Fibroblast of lung (primary cell): ENCODE data around the gene LNX2. TPM values are rescaled to one million over a fixed set of nuclear protein-coding genes. Genes with fewer than 3 reads are reported as not detected.
A peak's percentile ranks its signal among the peaks of the same experiment; 100 is the strongest.

Experiments used
- DNase-seq, 2 donors: peaks; one replicate each; pipeline versions ENCODE4 v3.0.0 to v3.0.0-alpha.2; 2010; ENCODE audit warnings: low read depth in 2 of 2
- H2AFZ ChIP-seq: 2 replicates; pipeline ENCODE4 v1.5.1; 2012; ENCODE audit warnings: low read length, control low read depth, inconsistent platforms
- H3K27ac ChIP-seq: 2 replicates; pipeline ENCODE4 v1.5.1; 2011; ENCODE audit warnings: low read length, control low read depth; ENCODE audit not compliant: insufficient read depth
- H3K27me3 ChIP-seq: 2 replicates; pipeline ENCODE4 v1.5.1; 2011; ENCODE audit warnings: mild to moderate bottlenecking, low read length; ENCODE audit not compliant: control insufficient read depth, insufficient read depth
- H3K36me3 ChIP-seq: 2 replicates; pipeline ENCODE4 v1.5.1; 2011; ENCODE audit warnings: low read length; ENCODE audit not compliant: control insufficient read depth, insufficient read depth
- H3K4me1 ChIP-seq: 2 replicates; pipeline ENCODE4 v1.5.1; 2011; ENCODE audit warnings: low read length; ENCODE audit not compliant: control insufficient read depth, insufficient read depth; ENCODE audit errors: extremely low read depth
- H3K4me2 ChIP-seq: 2 replicates; pipeline ENCODE4 v1.5.1; 2011; ENCODE audit warnings: low read length, control low read depth; ENCODE audit not compliant: insufficient read depth; ENCODE audit errors: extremely low read depth
- H3K4me3 ChIP-seq, 4 experiments: fragments of 200-600 bp in 1 of 4; sonication (generic) in 1 of 4; replicated peaks in 1 of 4; 2 replicates each; pipeline ENCODE4 v1.5.1; 2011 to 2016; ENCODE audit warnings: low read length in 4 of 4, low read depth in 3 of 4, mild to moderate bottlenecking in 3 of 4, control low read depth in 2 of 4, inconsistent platforms in 1 of 4, mixed read lengths in 1 of 4; ENCODE audit not compliant: insufficient read depth in 1 of 4; ENCODE audit errors: control extremely low read depth in 1 of 4
- H3K79me2 ChIP-seq: 2 replicates; pipeline ENCODE4 v1.5.1; 2012; ENCODE audit warnings: mild to moderate bottlenecking, low read length, inconsistent platforms; ENCODE audit not compliant: control insufficient read depth, insufficient read depth
- H3K9ac ChIP-seq: 2 replicates; pipeline ENCODE4 v1.5.1; 2011; ENCODE audit warnings: mild to moderate bottlenecking, low read length, control low read depth; ENCODE audit not compliant: insufficient read depth
- H3K9me3 ChIP-seq: 2 replicates; pipeline ENCODE4 v1.5.1; 2012; ENCODE audit warnings: low read depth, low read length; ENCODE audit not compliant: control insufficient read depth, insufficient read depth
- H4K20me1 ChIP-seq: 2 replicates; pipeline ENCODE4 v1.5.1; 2011; ENCODE audit warnings: low read length; ENCODE audit not compliant: control insufficient read depth, insufficient read depth; ENCODE audit errors: extremely low read depth
- CTCF ChIP-seq, 2 donors: IDR thresholded peaks in 1 of 2; conservative IDR thresholded peaks in 1 of 2; 1 replicate in 1 of 2; 2 replicates in 1 of 2; pipeline ENCODE4 v1.5.1; 2011 to 2012; ENCODE audit warnings: low read length in 2 of 2, control low read depth in 1 of 2, inconsistent platforms in 1 of 2, low read depth in 1 of 2, mild to moderate bottlenecking in 1 of 2
- EZH2 ChIP-seq: IDR thresholded peaks from 2 replicates; pipeline ENCODE4 v1.5.1; 2012; ENCODE audit warnings: low read length, control low read depth, mild to moderate bottlenecking; ENCODE audit errors: missing control alignments
- polyA plus RNA-seq, 2 donors: library from polyadenylated mRNA; depleted of rRNA in 1 of 2; stranded (reverse) in 1 of 2; unstranded in 1 of 2; fragments of >200 nt; gene quantifications; 2 replicates each; pipeline ENCODE4 v1.2.1, GENCODE V29; 2011 to 2012; ENCODE audit warnings: missing spikeins in 1 of 2
- total RNA-seq: library from RNA; depleted of rRNA; stranded (reverse); fragments of >200 nt; gene quantifications from 2 replicates; pipeline ENCODE4 v1.2.1, GENCODE V29; 2014

LNX2 gene
- total and polyA plus RNA-seq, 2 donors (not counting 1 experiment from before 2014, with no cell fraction given) = 6.0 to 7.6 TPM

DNA sequence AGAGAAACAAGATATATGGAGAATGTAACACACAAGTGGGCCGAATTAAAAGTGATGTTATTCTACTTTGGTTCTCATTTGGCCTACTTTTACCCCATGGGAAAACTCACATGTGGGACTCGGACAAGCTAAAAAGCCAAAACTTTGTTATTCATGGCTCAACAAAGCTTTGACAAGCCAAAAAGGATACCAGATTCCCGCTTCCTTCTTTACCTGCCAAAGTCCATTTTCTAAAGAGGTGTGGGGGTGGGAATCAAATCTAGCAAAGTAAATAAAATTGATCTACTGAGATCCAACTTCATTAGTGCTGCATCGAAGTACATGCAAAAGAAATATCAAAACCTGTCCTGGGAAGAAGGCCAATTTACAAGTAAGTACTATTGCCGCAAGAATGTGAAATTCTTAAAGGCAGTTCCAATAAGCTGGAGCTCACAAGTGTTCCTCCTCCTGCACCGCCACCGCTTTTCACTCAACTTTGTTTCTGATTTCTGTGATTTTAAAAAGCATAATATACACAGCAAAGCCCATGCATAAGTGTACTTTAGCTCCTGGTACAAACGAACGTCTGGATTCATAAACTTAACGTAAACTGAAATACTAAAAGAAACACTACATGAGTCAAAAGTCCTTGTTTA lies 1.1 kb downstream of the LNX2 start:
- no peaks in the 10 kb centered on the region for H4K20me1 ChIP-seq
- H3K4me3 ChIP-seq = peak overlapping the region; percentile 79 to 86 (median 83)
- TF ChIP-seq CTCF (conservative IDR thresholded peaks at IDR 0.05 in 1 of 2, IDR thresholded peaks at IDR 0.05 in 1 of 2; ENCODE audit: low read depth in 1 of 2, low read length in 2 of 2) (no peak), EZH2 (no peak)
- no peaks in the 10 kb centered on the region for H3K9me3 ChIP-seq
- peak; percentile 63 to 76 for DNase-seq
- H3K9ac ChIP-seq = no peak overlapping the region
- peaks cover 2% of the 10 kb centered on the region for H3K36me3 ChIP-seq
- H3K4me2 ChIP-seq = peak overlapping the region; percentile 93
- peaks cover 3% of the 10 kb centered on the region for H3K4me1 ChIP-seq
- peak overlapping the region; percentile 56 for H3K27ac ChIP-seq
- peaks cover 37% of the 10 kb centered on the region for H3K79me2 ChIP-seq
- peak overlapping the region; percentile 92 for H2AFZ ChIP-seq
- H3K27me3 ChIP-seq = no peaks in the 10 kb centered on the region

- Histone ChIP-seq H3K4me2 (no peak overlapping the region), H3K27ac (no peak overlapping the region), H4K20me1 (no peaks in the 10 kb centered on the region), H3K4me3 (no peak overlapping the region), H2AFZ (no peak overlapping the region), H3K79me2 (peaks cover 24% of the 10 kb centered on the region), H3K9ac (no peak overlapping the region), H3K9me3 (no peaks in the 10 kb centered on the region), H3K4me1 (peaks cover 2% of the 10 kb centered on the region), H3K36me3 (no peaks in the 10 kb centered on the region), H3K27me3 (no peaks in the 10 kb centered on the region)
- DNase-seq = no peak
- no peak for TF ChIP-seq EZH2
- no peak for TF ChIP-seq CTCF (conservative IDR thresholded peaks at IDR 0.05 in 1 of 2, IDR thresholded peaks at IDR 0.05 in 1 of 2; ENCODE audit: low read depth in 1 of 2, low read length in 2 of 2)
Observed at GRCh38 chr13:27617881-27618321, 2.4 kb downstream of the LNX2 start.

GRCh38 chr13:27613628-27614027 lies 6.7 kb downstream of the LNX2 start:
- TF ChIP-seq CTCF (conservative IDR thresholded peaks at IDR 0.05 in 1 of 2, IDR thresholded peaks at IDR 0.05 in 1 of 2; ENCODE audit: low read depth in 1 of 2, low read length in 2 of 2) = no peak
- no peak for TF ChIP-seq EZH2
- peaks cover 13% of the 10 kb centered on the region for H3K79me2 ChIP-seq
- H3K4me2 ChIP-seq = no peak overlapping the region
- H3K9ac ChIP-seq = no peak overlapping the region
- DNase-seq = no peak
- no peak overlapping the region for H2AFZ ChIP-seq
- H3K36me3 ChIP-seq = no peaks in the 10 kb centered on the region
- no peaks in the 10 kb centered on the region for H3K27me3 ChIP-seq
- no peaks in the 10 kb centered on the region for H4K20me1 ChIP-seq
- H3K9me3 ChIP-seq = no peaks in the 10 kb centered on the region
- no peaks in the 10 kb centered on the region for H3K4me1 ChIP-seq
- H3K27ac ChIP-seq = no peak overlapping the region
- no peak overlapping the region for H3K4me3 ChIP-seq
